ENCODE results near the gene KASH5.

KASH5 gene

GRCh38 chr19:49421878-49422202 lies 33.8 kb downstream of the KASH5 start:
- H3K9ac ChIP-seq (ENCODE audit: low read length): no peak overlapping the region
- no peaks in the 10 kb centered on the region for H3K36me3 ChIP-seq (ENCODE audit: control insufficient read depth, insufficient read depth, low read length)
- no peak overlapping the region for H3K4me3 ChIP-seq (ENCODE audit: low read length)
- H3K27me3 ChIP-seq (ENCODE audit: control insufficient read depth, insufficient read depth, low read length): peaks cover 57% of the 10 kb centered on the region
- no peaks in the 10 kb centered on the region for H3K4me1 ChIP-seq (ENCODE audit: control insufficient read depth, insufficient read depth, low read length)
- H3K27ac ChIP-seq (ENCODE audit: low read depth, low read length): no peak overlapping the region

GRCh38 chr19:49422407-49423070 lies 34.5 kb downstream of the KASH5 start:
- no peak overlapping the region for H3K27ac ChIP-seq (ENCODE audit: low read depth, low read length)
- no peak overlapping the region for H3K9ac ChIP-seq (ENCODE audit: low read length)
- no peaks in the 10 kb centered on the region for H3K36me3 ChIP-seq (ENCODE audit: control insufficient read depth, insufficient read depth, low read length)
- no peaks in the 10 kb centered on the region for H3K4me1 ChIP-seq (ENCODE audit: control insufficient read depth, insufficient read depth, low read length)
- H3K4me3 ChIP-seq (ENCODE audit: low read length): peak overlapping the region; percentile 50
- H3K27me3 ChIP-seq (ENCODE audit: control insufficient read depth, insufficient read depth, low read length): peaks cover 63% of the 10 kb centered on the region

GRCh38 chr19:49423071-49423984 lies 35.3 kb downstream of the KASH5 start, which contains the start of gene PTH2:
Gene PTH2 (minus strand): TSS chr19:49423441. CDS start chr19:49423339, 102 bp downstream.
- H3K27me3 ChIP-seq (ENCODE audit: control insufficient read depth, insufficient read depth, low read length): peaks cover 64% of the 10 kb centered on the region
- no peaks in the 10 kb centered on the region for H3K4me1 ChIP-seq (ENCODE audit: control insufficient read depth, insufficient read depth, low read length)
- H3K4me3 ChIP-seq (ENCODE audit: low read length): peak within 1 kb of the TSS; percentile 50
- no peaks in the 10 kb centered on the region for H3K36me3 ChIP-seq (ENCODE audit: control insufficient read depth, insufficient read depth, low read length)
- no peak within 1 kb of the TSS for H3K9ac ChIP-seq (ENCODE audit: low read length)
- H3K27ac ChIP-seq (ENCODE audit: low read depth, low read length): no peak within 1 kb of the TSS

GRCh38 chr19:49423985-49424303 lies 35.9 kb downstream of the KASH5 start:
- H3K4me3 ChIP-seq (ENCODE audit: low read length): no peak overlapping the region
- peaks cover 67% of the 10 kb centered on the region for H3K27me3 ChIP-seq (ENCODE audit: control insufficient read depth, insufficient read depth, low read length)
- no peaks in the 10 kb centered on the region for H3K4me1 ChIP-seq (ENCODE audit: control insufficient read depth, insufficient read depth, low read length)
- no peak overlapping the region for H3K9ac ChIP-seq (ENCODE audit: low read length)
- H3K27ac ChIP-seq (ENCODE audit: low read depth, low read length): no peak overlapping the region
- no peaks in the 10 kb centered on the region for H3K36me3 ChIP-seq (ENCODE audit: control insufficient read depth, insufficient read depth, low read length)

DNA sequence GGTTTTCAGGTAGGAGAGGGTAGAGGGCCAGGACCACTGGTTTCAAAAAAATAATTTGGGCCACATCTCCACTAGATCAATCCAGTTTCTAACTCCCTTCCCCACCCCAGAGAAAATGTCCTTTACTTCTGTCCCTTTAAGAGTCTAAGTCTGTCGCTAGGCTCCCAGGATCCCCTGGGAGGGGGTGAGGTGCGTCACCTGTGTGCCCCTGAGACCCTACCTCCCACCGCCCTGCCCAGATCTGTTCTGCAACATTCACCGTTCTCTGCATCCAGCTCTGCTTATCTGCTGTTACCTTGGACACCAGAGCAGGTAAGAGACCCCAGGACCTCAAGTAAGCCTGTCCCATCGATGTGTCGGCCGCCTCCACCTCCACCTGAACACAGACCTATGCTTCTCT lies 37.1 kb downstream of the KASH5 start, which contains the start of gene GFY:
TSS of gene GFY (plus strand) at position 211 of the 400 bp plus-strand sequence. CDS start 1,043 bp downstream, outside the sequence.
- Histone ChIP-seq H3K27ac (ENCODE audit: low read depth, low read length) (no peak within 1 kb of the TSS), H3K4me3 (ENCODE audit: low read length) (no peak within 1 kb of the TSS), H3K36me3 (ENCODE audit: control insufficient read depth, insufficient read depth, low read length) (no peaks in the 10 kb centered on the region), H3K4me1 (ENCODE audit: control insufficient read depth, insufficient read depth, low read length) (no peaks in the 10 kb centered on the region), H3K9ac (ENCODE audit: low read length) (no peak within 1 kb of the TSS), H3K27me3 (ENCODE audit: control insufficient read depth, insufficient read depth, low read length) (peaks cover 69% of the 10 kb centered on the region)

DNA sequence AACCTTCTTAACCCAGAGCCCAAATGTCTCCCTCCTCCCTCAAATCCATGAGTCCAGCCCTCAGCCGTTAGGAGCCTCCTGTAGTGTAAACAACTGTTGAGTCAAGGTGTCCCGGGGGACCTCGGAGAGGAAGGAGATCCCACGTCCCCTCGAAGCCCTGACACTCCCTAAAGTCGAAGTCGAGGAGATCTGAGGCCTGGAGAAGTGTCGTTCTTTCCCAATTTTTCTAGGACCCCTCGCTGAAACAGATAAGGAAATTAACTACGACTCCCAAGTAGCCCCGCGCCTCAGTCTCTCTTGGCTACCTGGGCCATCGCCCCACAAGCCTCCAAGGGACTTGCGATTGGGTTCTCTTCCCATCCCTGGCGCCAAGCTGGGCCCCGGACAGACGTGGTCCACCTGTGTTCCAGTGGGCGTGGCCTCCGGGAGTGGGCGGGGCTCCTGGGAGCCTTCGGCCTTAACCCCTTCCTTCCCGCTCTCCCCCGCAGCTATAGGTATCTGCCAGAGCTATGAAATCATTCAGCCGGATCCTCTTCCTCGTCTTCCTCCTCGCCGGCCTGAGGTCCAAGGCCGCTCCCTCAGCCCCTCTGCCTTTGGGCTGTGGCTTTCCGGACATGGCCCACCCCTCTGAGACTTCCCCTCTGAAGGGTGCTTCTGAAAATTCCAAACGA lies 38.0 kb downstream of the KASH5 start:
- H3K4me1 ChIP-seq (ENCODE audit: control insufficient read depth, insufficient read depth, low read length): no peaks in the 10 kb centered on the region
- no peak overlapping the region for H3K4me3 ChIP-seq (ENCODE audit: low read length)
- H3K9ac ChIP-seq (ENCODE audit: low read length): no peak overlapping the region
- no peaks in the 10 kb centered on the region for H3K36me3 ChIP-seq (ENCODE audit: control insufficient read depth, insufficient read depth, low read length)
- no peak overlapping the region for H3K27ac ChIP-seq (ENCODE audit: low read depth, low read length)
- peaks cover 71% of the 10 kb centered on the region for H3K27me3 ChIP-seq (ENCODE audit: control insufficient read depth, insufficient read depth, low read length)

- no peak overlapping the region for H3K9ac ChIP-seq (ENCODE audit: low read length)
- no peak overlapping the region for H3K4me3 ChIP-seq (ENCODE audit: low read length)
- no peaks in the 10 kb centered on the region for H3K36me3 ChIP-seq (ENCODE audit: control insufficient read depth, insufficient read depth, low read length)
- peaks cover 70% of the 10 kb centered on the region for H3K27me3 ChIP-seq (ENCODE audit: control insufficient read depth, insufficient read depth, low read length)
- no peaks in the 10 kb centered on the region for H3K4me1 ChIP-seq (ENCODE audit: control insufficient read depth, insufficient read depth, low read length)
- no peak overlapping the region for H3K27ac ChIP-seq (ENCODE audit: low read depth, low read length)
These were observed 39.3 kb downstream of the KASH5 start for GRCh38 chr19:49427339-49427738.

DNA sequence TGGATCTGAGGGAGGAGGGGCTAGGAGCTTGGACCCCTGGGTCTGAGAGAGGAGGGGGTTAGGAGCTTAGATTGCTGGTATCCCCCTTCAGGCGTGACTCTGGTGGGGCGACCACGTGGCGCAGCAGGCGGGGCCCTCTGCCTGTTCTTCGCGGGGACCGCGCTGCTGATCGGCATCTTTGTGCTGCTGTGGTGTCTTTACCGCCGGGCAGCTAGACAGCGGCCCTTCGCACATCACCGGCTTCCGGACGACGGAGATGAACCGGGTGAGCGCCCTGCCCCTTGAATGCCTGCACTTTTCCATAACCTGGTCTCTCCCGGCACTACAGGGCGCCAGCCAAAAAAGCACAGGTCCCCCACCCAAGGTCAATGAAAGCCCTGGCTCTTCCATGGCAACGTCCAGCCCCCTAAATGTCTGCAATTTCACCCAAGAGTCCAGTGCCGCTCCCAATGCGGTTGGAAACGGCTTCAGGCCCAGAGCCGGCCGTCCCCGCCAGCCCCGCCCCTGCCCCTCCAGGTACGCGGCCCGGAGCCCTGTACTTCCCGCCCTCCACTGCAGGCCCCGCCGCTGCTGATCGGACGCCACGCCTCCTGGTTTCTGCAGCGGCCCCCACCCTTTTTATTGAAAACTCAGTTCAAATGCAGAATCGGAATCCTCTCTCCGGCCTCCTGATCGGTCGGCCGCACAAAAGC lies 40.0 kb downstream of the KASH5 start:
- Histone ChIP-seq H3K4me1 (ENCODE audit: control insufficient read depth, insufficient read depth, low read length) (no peaks in the 10 kb centered on the region), H3K27ac (ENCODE audit: low read depth, low read length) (no peak overlapping the region), H3K27me3 (ENCODE audit: control insufficient read depth, insufficient read depth, low read length) (peaks cover 72% of the 10 kb centered on the region), H3K4me3 (ENCODE audit: low read length) (no peak overlapping the region), H3K9ac (ENCODE audit: low read length) (no peak overlapping the region), H3K36me3 (ENCODE audit: control insufficient read depth, insufficient read depth, low read length) (no peaks in the 10 kb centered on the region)

DNA sequence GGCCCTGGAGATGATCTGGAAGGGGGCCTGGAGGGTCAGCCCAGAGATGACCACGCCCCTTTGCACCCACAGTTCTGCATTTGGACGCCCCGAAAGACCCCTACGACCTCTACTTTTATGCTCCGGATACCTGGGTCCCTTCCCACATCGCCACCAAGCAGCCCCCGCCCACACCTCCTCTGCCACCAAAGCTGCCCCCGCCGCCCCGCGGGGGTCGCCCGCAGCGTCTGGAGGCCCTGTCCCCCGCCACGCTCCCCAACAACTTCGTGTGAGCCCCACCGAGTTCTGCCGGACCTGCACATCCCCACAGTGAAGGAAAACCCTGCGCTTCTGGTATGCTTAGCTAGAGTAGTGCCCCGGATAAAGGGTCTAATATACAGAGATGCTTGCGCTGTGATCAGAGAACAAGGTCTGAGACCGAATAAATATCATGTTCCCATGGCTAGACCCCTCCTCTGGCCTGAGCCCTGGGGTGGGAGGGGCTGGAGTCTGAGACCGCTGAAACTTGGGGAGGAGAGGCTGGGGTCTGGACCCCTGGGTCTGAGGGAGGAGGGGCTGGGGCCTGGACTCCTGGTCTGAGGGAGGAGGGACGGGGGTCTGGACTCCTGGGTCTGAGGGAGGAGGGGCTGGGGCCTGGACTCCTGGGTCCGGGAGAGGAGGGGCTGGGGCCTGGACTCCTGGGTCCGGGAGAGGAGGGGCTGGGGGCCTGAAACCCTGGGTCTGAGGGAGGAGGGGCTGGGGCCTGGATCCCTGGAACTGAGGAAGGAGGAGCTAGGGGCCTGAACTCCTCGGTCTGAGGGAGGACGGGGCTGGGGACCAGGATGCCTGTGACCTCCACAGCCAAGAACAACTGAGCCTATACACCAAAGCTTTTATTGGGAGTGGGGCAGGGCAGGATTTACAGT lies 40.8 kb downstream of the KASH5 start:
- H3K27me3 ChIP-seq (ENCODE audit: control insufficient read depth, insufficient read depth, low read length): peaks cover 71% of the 10 kb centered on the region
- H3K9ac ChIP-seq (ENCODE audit: low read length): no peak overlapping the region
- H3K4me1 ChIP-seq (ENCODE audit: control insufficient read depth, insufficient read depth, low read length): no peaks in the 10 kb centered on the region
- H3K27ac ChIP-seq (ENCODE audit: low read depth, low read length): no peak overlapping the region
- no peak overlapping the region for H3K4me3 ChIP-seq (ENCODE audit: low read length)
- no peaks in the 10 kb centered on the region for H3K36me3 ChIP-seq (ENCODE audit: control insufficient read depth, insufficient read depth, low read length)

GRCh38 chr19:49430172-49430677 lies 42.2 kb downstream of the KASH5 start:
- peaks cover 73% of the 10 kb centered on the region for H3K27me3 ChIP-seq (ENCODE audit: control insufficient read depth, insufficient read depth, low read length)
- H3K9ac ChIP-seq (ENCODE audit: low read length): no peak overlapping the region
- no peak overlapping the region for H3K27ac ChIP-seq (ENCODE audit: low read depth, low read length)
- H3K36me3 ChIP-seq (ENCODE audit: control insufficient read depth, insufficient read depth, low read length): no peaks in the 10 kb centered on the region
- H3K4me1 ChIP-seq (ENCODE audit: control insufficient read depth, insufficient read depth, low read length): no peaks in the 10 kb centered on the region
- no peak overlapping the region for H3K4me3 ChIP-seq (ENCODE audit: low read length)

- no peak overlapping the region for H3K4me3 ChIP-seq (ENCODE audit: low read length)
- no peaks in the 10 kb centered on the region for H3K4me1 ChIP-seq (ENCODE audit: control insufficient read depth, insufficient read depth, low read length)
- H3K27me3 ChIP-seq (ENCODE audit: control insufficient read depth, insufficient read depth, low read length): peaks cover 73% of the 10 kb centered on the region
- no peak overlapping the region for H3K27ac ChIP-seq (ENCODE audit: low read depth, low read length)
- no peaks in the 10 kb centered on the region for H3K36me3 ChIP-seq (ENCODE audit: control insufficient read depth, insufficient read depth, low read length)
- H3K9ac ChIP-seq (ENCODE audit: low read length): no peak overlapping the region
These were observed 42.8 kb downstream of the KASH5 start for GRCh38 chr19:49430678-49431329.

Measured in rectal smooth muscle tissue (tissue), 1 donor.